IMR-90 (cell line): ENCODE data around the gene TMLHE. TPM values are rescaled to one million over a fixed set of nuclear protein-coding genes. Genes with fewer than 3 reads are reported as not detected.
A peak's percentile ranks its signal among the peaks of the same experiment; 100 is the strongest.
"Not testable (repeated sequence)": the region's sequence is repeated elsewhere in the genome, so short reads cannot be mapped to it uniquely, and the experiment has no call there.

Experiments
- ATAC-seq: fragments of 200-7000 bp; cut with Tn5 transposase; 2 replicates; pipeline ENCODE4 v1.9.1; 2020; ENCODE audit warnings: low read depth, mild to moderate bottlenecking, moderate library complexity
- BruUV-seq: library from RNA; stranded (reverse); fragments of 400-500 nt; replicated peaks from 2 replicates; lab custom pipeline; 2021; lab: Mats Ljungman, UMichigan
- CTCF ChIA-PET: fragments of 300-600 bp; formaldehyde crosslinking; extraction: SDS; loops from one replicate; lab custom pipeline; 2021; ENCODE audit warnings: antibody characterized with exemption; lab: Yijun Ruan, JAX
- POLR2A ChIA-PET: fragments of 300-600 bp; sonication (Branson Sonifier 250); formaldehyde crosslinking; loops from one replicate; lab custom pipeline; 2022; ENCODE audit warnings: antibody characterized with exemption; ENCODE audit not compliant: unreplicated experiment; lab: Charles Lee
- DNase-seq: peaks from one replicate; pipeline ENCODE4 v3.0.0; 2013
- H2AFZ ChIP-seq: replicated peaks from 2 replicates; pipeline ENCODE3; 2013; ENCODE audit warnings: low read length, mild to moderate bottlenecking; ENCODE audit not compliant: poor library complexity
- H2AK5ac ChIP-seq: 2 replicates; pipeline ENCODE4 v1.6.1; 2013; ENCODE audit warnings: low read depth, low read length, inconsistent platforms
- H2AK9ac ChIP-seq: replicated peaks from 2 replicates; pipeline ENCODE3; 2013; ENCODE audit warnings: mild to moderate bottlenecking, low read depth, low read length, moderate library complexity; ENCODE audit not compliant: poor library complexity
- H2BK120ac ChIP-seq: 2 replicates; pipeline ENCODE4 v1.6.1; 2013; ENCODE audit warnings: low read depth, low read length, inconsistent platforms
- H2BK15ac ChIP-seq: 3 replicates; pipeline ENCODE4 v1.6.1; 2013; ENCODE audit warnings: low read depth, low read length, inconsistent platforms
- H2BK20ac ChIP-seq: 2 replicates; pipeline ENCODE4 v1.6.1; 2013; ENCODE audit warnings: low read depth, mild to moderate bottlenecking, inconsistent platforms, low read length, moderate library complexity
- H2BK5ac ChIP-seq: 2 replicates; pipeline ENCODE4 v1.6.1; 2013; ENCODE audit warnings: mild to moderate bottlenecking, low read depth, low read length, inconsistent platforms; ENCODE audit not compliant: poor library complexity, severe bottlenecking
- H3K14ac ChIP-seq: replicated peaks from 2 replicates; pipeline ENCODE4 v1.6.1; 2013; ENCODE audit warnings: low read depth, low read length, inconsistent platforms
- H3K18ac ChIP-seq: 2 replicates; pipeline ENCODE4 v1.6.1; 2013; ENCODE audit warnings: low read depth, low read length, control low read depth
- H3K23ac ChIP-seq: 2 replicates; pipeline ENCODE4 v1.6.1; 2013; ENCODE audit warnings: low read depth, low read length, inconsistent platforms
- H3K27ac ChIP-seq: 2 replicates; pipeline ENCODE4 v1.5.1; 2013; ENCODE audit warnings: mild to moderate bottlenecking, control low read depth, low read length; ENCODE audit not compliant: insufficient read depth
- H3K27me3 ChIP-seq: 2 replicates; pipeline ENCODE4 v1.6.1; 2013; ENCODE audit warnings: low read length; ENCODE audit not compliant: control insufficient read depth, insufficient read depth
- H3K36me3 ChIP-seq: 2 replicates; pipeline ENCODE4 v1.6.1; 2013; ENCODE audit warnings: low read length, mixed read lengths; ENCODE audit not compliant: control insufficient read depth, insufficient read depth
- H3K4ac ChIP-seq: 2 replicates; pipeline ENCODE4 v1.6.1; 2013; ENCODE audit warnings: low read depth, low read length, inconsistent platforms
- H3K4me1 ChIP-seq: 2 replicates; pipeline ENCODE4 v1.6.1; 2013; ENCODE audit warnings: low read length, mixed read lengths; ENCODE audit not compliant: control insufficient read depth, insufficient read depth
- H3K4me2 ChIP-seq: 2 replicates; pipeline ENCODE4 v1.6.1; 2013; ENCODE audit warnings: low read depth, mild to moderate bottlenecking, control low read depth, low read length, moderate library complexity
- H3K4me3 ChIP-seq: 2 replicates; pipeline ENCODE4 v1.5.1; 2013; ENCODE audit warnings: low read depth, mild to moderate bottlenecking, control low read depth, low read length, moderate library complexity; ENCODE audit not compliant: insufficient read depth
- H3K56ac ChIP-seq: 2 replicates; pipeline ENCODE4 v1.6.1; 2013; ENCODE audit warnings: low read length, inconsistent platforms; ENCODE audit not compliant: insufficient read depth; ENCODE audit errors: extremely low read depth
- H3K79me1 ChIP-seq, 2 experiments: 2 replicates each; pipeline ENCODE4 v1.6.1; 2013; ENCODE audit warnings: low read length in 2 of 2, inconsistent platforms in 1 of 2, low read depth in 1 of 2
- H3K9ac ChIP-seq: 2 replicates; pipeline ENCODE4 v1.6.1; 2013; ENCODE audit warnings: low read depth, low read length, control low read depth
- H3K9me1 ChIP-seq: 2 replicates; pipeline ENCODE4 v1.6.1; 2013; ENCODE audit warnings: low read length, inconsistent platforms; ENCODE audit not compliant: insufficient read depth
- H3K9me3 ChIP-seq: 2 replicates; pipeline ENCODE4 v1.6.1; 2013; ENCODE audit warnings: low read length; ENCODE audit not compliant: control insufficient read depth, insufficient read depth
- H4K20me1 ChIP-seq: 2 replicates; pipeline ENCODE4 v1.6.1; 2013; ENCODE audit warnings: low read length, inconsistent platforms; ENCODE audit not compliant: insufficient read depth
- H4K5ac ChIP-seq: 2 replicates; pipeline ENCODE4 v1.6.1; 2013; ENCODE audit warnings: mild to moderate bottlenecking, low read depth, low read length, control low read depth
- H4K8ac ChIP-seq, 2 experiments: 2 replicates each; pipeline ENCODE4 v1.6.1; 2013; ENCODE audit warnings: low read depth in 2 of 2, low read length in 2 of 2, control low read depth in 1 of 2, inconsistent platforms in 1 of 2
- H4K91ac ChIP-seq: 2 replicates; pipeline ENCODE4 v1.6.1; 2013; ENCODE audit warnings: low read depth, low read length, inconsistent platforms; ENCODE audit not compliant: insufficient read depth
- BHLHE40 ChIP-seq: fragments of 150-350 bp; IDR thresholded peaks from 2 replicates; pipeline ENCODE4 v1.6.1; 2016; ENCODE audit warnings: mild to moderate bottlenecking, low read depth, low read length
- CEBPB ChIP-seq: IDR thresholded peaks from 2 replicates; pipeline ENCODE4 v1.6.1; 2012; ENCODE audit warnings: low read depth, low read length, improper control_type of control experiment
- CHD1 ChIP-seq: IDR thresholded peaks from 2 replicates; pipeline ENCODE4 v1.6.1; 2012; ENCODE audit warnings: low read depth, low read length, improper control_type of control experiment
- MAFK ChIP-seq: IDR thresholded peaks from 2 replicates; pipeline ENCODE4 v1.6.1; 2012; ENCODE audit warnings: low read depth, low read length, improper control_type of control experiment
- MXI1 ChIP-seq: IDR thresholded peaks from 2 replicates; pipeline ENCODE4 v1.6.1; 2012; ENCODE audit warnings: low read depth, mild to moderate bottlenecking, low read length, moderate library complexity, borderline replicate concordance
- POLR2A ChIP-seq: IDR thresholded peaks from 2 replicates; pipeline ENCODE4 v1.6.1; 2012; ENCODE audit warnings: mild to moderate bottlenecking, low read depth, low read length
- RCOR1 ChIP-seq: IDR thresholded peaks from 2 replicates; pipeline ENCODE4 v1.6.1; 2012; ENCODE audit warnings: mild to moderate bottlenecking, low read length, improper control_type of control experiment; ENCODE audit not compliant: insufficient replicate concordance
- RFX5 ChIP-seq: IDR thresholded peaks from 2 replicates; pipeline ENCODE4 v1.8.0; 2012; ENCODE audit warnings: low read depth, mild to moderate bottlenecking, low read length, moderate library complexity
- WGBS, 2 experiments: methylation state at CpG; one replicate each; pipeline versions ENCODE4 v1.1.5 to v1.1.7; 2013; ENCODE audit warnings: missing lambda C conversion rate in 2 of 2; ENCODE audit not compliant: insufficient read length in 1 of 2; ENCODE audit errors: extremely low coverage in 2 of 2; 5-methylcytosine and 5-hydroxymethylcytosine counted together
- dilution Hi-C: fragments of 300-500 bp; cut with HindIII; formaldehyde crosslinking; loops from one replicate; pipeline ENCODE4 v1.14.3; 2018; ENCODE audit warnings: low sequenced_read_pairs; ENCODE audit not compliant: unreplicated experiment
- in situ Hi-C: fragments of 300-500 bp; cut with MboI; formaldehyde crosslinking; loops from 3 replicates; pipeline ENCODE4 v1.14.3; 2019; ENCODE audit warnings: low sequenced_read_pairs, inconsistent platforms, mixed read lengths
- intact Hi-C: fragments of 100-400 bp; cut with micrococcal nuclease; formaldehyde crosslinking; loops from 2 replicates; pipeline ENCODE4 v1.10.0; 2022
- polyA plus RNA-seq, 3 experiments: library from polyadenylated mRNA; depleted of rRNA; stranded (reverse); fragments of >200 nt; gene quantifications; 2 replicates each; pipeline ENCODE4 v1.2.3, GENCODE V29; 2012; ENCODE audit warnings: low replicate concordance in 1 of 3
- total RNA-seq: library from RNA; depleted of rRNA; stranded (reverse); fragments of >200 nt; gene quantifications from 2 replicates; pipeline ENCODE4 v1.2.3, GENCODE V29; 2012

TMLHE gene
- total and polyA plus RNA-seq, 2 of the 4 experiments (the other 2 are of a cell fraction) = 10.9 to 20.4 TPM

GRCh38 chrX:155505296-155505695 lies 107.5 kb downstream of the TMLHE start:
- DNase-seq (no peak), ATAC-seq (no peak)
- no peak overlapping the region for H4K91ac ChIP-seq
- no TSS peak for BruUV-seq
- no peaks in the 10 kb centered on the region for H3K36me3 ChIP-seq
- H3K4me3 ChIP-seq = no peak overlapping the region
- H4K8ac ChIP-seq = no peak overlapping the region
- H3K9ac ChIP-seq = no peak overlapping the region
- intact Hi-C loops (no loop called here), in situ Hi-C loops (no loop called here), dilution Hi-C loops (no loop called here)
- H4K5ac ChIP-seq = no peak overlapping the region
- H2BK15ac ChIP-seq = no peak overlapping the region
- no peak overlapping the region for H2AFZ ChIP-seq
- ChIA-PET CTCF (interaction anchor here (0.5 kb wide), 1 partner anchor 374 kb away, joined by 3 read pairs; no protein-coding TSS in a partner anchor), POLR2A (no interaction called here)
- no peak overlapping the region for H3K14ac ChIP-seq
- H3K18ac ChIP-seq = no peak overlapping the region
- H3K4ac ChIP-seq = no peak overlapping the region
- no peak overlapping the region for H2AK5ac ChIP-seq
- H2AK9ac ChIP-seq = no peak overlapping the region
- H4K20me1 ChIP-seq = no peaks in the 10 kb centered on the region
- no peak for TF ChIP-seq MAFK
- no peak for TF ChIP-seq CEBPB
- no peak for TF ChIP-seq RCOR1
- TF ChIP-seq POLR2A = no peak
- no peak for TF ChIP-seq MXI1
- TF ChIP-seq CHD1 = no peak
- no peak for TF ChIP-seq BHLHE40
- TF ChIP-seq RFX5 = no peak
- no peak overlapping the region for H3K4me2 ChIP-seq
- H2BK20ac ChIP-seq = no peak overlapping the region
- H3K23ac ChIP-seq = no peak overlapping the region
- no peaks in the 10 kb centered on the region for H3K79me1 ChIP-seq
- H3K4me1 ChIP-seq = no peaks in the 10 kb centered on the region
- no peaks in the 10 kb centered on the region for H3K27me3 ChIP-seq
- no peak overlapping the region for H2BK5ac ChIP-seq
- H3K9me3 ChIP-seq = no peaks in the 10 kb centered on the region
- H3K9me1 ChIP-seq = no peaks in the 10 kb centered on the region
- no peak overlapping the region for H2BK120ac ChIP-seq
- H3K27ac ChIP-seq = no peak overlapping the region
- no peak overlapping the region for H3K56ac ChIP-seq

- H3K23ac ChIP-seq, H3K27me3 ChIP-seq, dilution Hi-C loops, H3K18ac ChIP-seq, H3K36me3 ChIP-seq, H3K4me1 ChIP-seq, H2BK20ac ChIP-seq, H3K14ac ChIP-seq, H3K9me1 ChIP-seq, H3K56ac ChIP-seq, H3K27ac ChIP-seq, H2AFZ ChIP-seq, CTCF ChIA-PET, H2BK120ac ChIP-seq, POLR2A ChIA-PET, H3K4ac ChIP-seq, H3K9me3 ChIP-seq, in situ Hi-C loops, H3K4me2 ChIP-seq, H4K91ac ChIP-seq, intact Hi-C loops, H2BK5ac ChIP-seq, H4K20me1 ChIP-seq, ATAC-seq, H4K8ac ChIP-seq, H4K5ac ChIP-seq, H2AK5ac ChIP-seq, H2AK9ac ChIP-seq, H3K4me3 ChIP-seq, H3K79me1 ChIP-seq, H2BK15ac ChIP-seq, H3K9ac ChIP-seq, DNase-seq: not testable (repeated sequence)
- BruUV-seq = TSS peak; percentile 24
- no CpG with 5 or more reads among the region's 2 CpGs for WGBS, 2 experiments
Observed at GRCh38 chrX:155495134-155495533, 117.6 kb downstream of the TMLHE start.
